HCT116 (cell line): ENCODE data around the gene RNU1-2. TPM values are rescaled to one million over a fixed set of nuclear protein-coding genes. Genes with fewer than 3 reads are reported as not detected.
"Not testable (repeated sequence)": the region's sequence is repeated elsewhere in the genome, so short reads cannot be mapped to it uniquely, and the experiment has no call there.

Experiments used
- ATAC-seq: fragments of 200-7000 bp; cut with Tn5 transposase; 2 replicates; pipeline ENCODE4 v1.9.1; 2020; ENCODE audit warnings: mild to moderate bottlenecking, moderate library complexity
- BruUV-seq: library from RNA; stranded (reverse); fragments of 400-500 nt; replicated peaks from 2 replicates; lab custom pipeline; 2021; lab: Mats Ljungman, UMichigan
- CTCF ChIA-PET: fragments of 300-600 bp; sonication (Branson Sonifier 250); formaldehyde crosslinking; loops from one replicate; lab custom pipeline; 2021; ENCODE audit warnings: antibody characterized with exemption; lab: Charles Lee
- POLR2A ChIA-PET: fragments of 300-600, 350-600 bp; sonication (Branson Sonifier 250); formaldehyde crosslinking; loops from one replicate; lab custom pipeline; 2021; ENCODE audit warnings: antibody characterized with exemption; lab: Charles Lee
- RAD21 ChIA-PET, 2 experiments: fragments of 300-600 bp; sonication (Branson Sonifier 250); formaldehyde crosslinking; loops; one replicate each; lab custom pipeline; 2023; ENCODE audit warnings: low total read pairs in 2 of 2; ENCODE audit not compliant: uncharacterized antibody in 2 of 2, unreplicated experiment in 2 of 2, low non-redundant PET in 1 of 2; lab: Charles Lee
- DNase-seq: peaks from one replicate; pipeline ENCODE4 v3.0.0-alpha.2; 2010; ENCODE audit warnings: low read depth, low spot score
- H2AFZ ChIP-seq: fragments of 200-600 bp; shearing (Covaris generic), sonication (generic); 2 replicates; pipeline ENCODE4 v1.6.1; 2017; ENCODE audit warnings: low read depth, mixed run types, mixed read lengths, antibody characterized with exemption, low read length; ENCODE audit not compliant: poor library complexity, severe bottlenecking
- H3K27ac ChIP-seq: 2 replicates; pipeline ENCODE4 v1.5.1; 2012; ENCODE audit warnings: low read depth, low read length
- H3K27me3 ChIP-seq: fragments of 200-600 bp; sonication (generic); 2 replicates; pipeline ENCODE4 v1.6.1; 2016; ENCODE audit warnings: mixed run types, low read length, mixed read lengths; ENCODE audit not compliant: insufficient read depth
- H3K36me3 ChIP-seq, 2 experiments: fragments of 200-500 bp in 1 of 2; fragments of 200-600 bp in 1 of 2; sonication (Bioruptor generic) in 1 of 2; sonication (generic) in 1 of 2; 2 replicates each; pipeline versions ENCODE4 v1.5.1 to v1.6.1; 2014 to 2016; ENCODE audit warnings: low read length in 2 of 2, inconsistent platforms in 1 of 2, mixed read lengths in 1 of 2, mixed run types in 1 of 2; ENCODE audit not compliant: insufficient read depth in 2 of 2, control insufficient read depth in 1 of 2
- H3K4me1 ChIP-seq, 2 experiments: fragments of 200-600 bp in 1 of 2; sonication (generic) in 1 of 2; 2 replicates each; pipeline versions ENCODE4 v1.5.1 to v1.6.1; 2012 to 2017; ENCODE audit warnings: low read length in 2 of 2, inconsistent platforms in 1 of 2, mild to moderate bottlenecking in 1 of 2, mixed read lengths in 1 of 2, mixed run types in 1 of 2, moderate library complexity in 1 of 2; ENCODE audit not compliant: insufficient read depth in 2 of 2, control insufficient read depth in 1 of 2
- H3K4me2 ChIP-seq: fragments of 200-600 bp; sonication (generic); 2 replicates; pipeline ENCODE4 v1.6.1; 2017; ENCODE audit warnings: mixed run types, low read length, mixed read lengths
- H3K4me3 ChIP-seq, 2 experiments: fragments of 200-600 bp in 1 of 2; sonication (generic) in 1 of 2; replicated peaks in 1 of 2; 2 replicates each; pipeline ENCODE4 v1.5.1; 2011 to 2016; ENCODE audit warnings: low read length in 2 of 2, control low read depth in 1 of 2, low read depth in 1 of 2, mild to moderate bottlenecking in 1 of 2, mixed read lengths in 1 of 2, mixed run types in 1 of 2
- H3K79me2 ChIP-seq: fragments of 200-600 bp; sonication (generic); 2 replicates; pipeline ENCODE4 v1.6.1; 2017; ENCODE audit warnings: mild to moderate bottlenecking, mixed run types, low read length, moderate library complexity, mixed read lengths; ENCODE audit not compliant: insufficient read depth
- H3K9ac ChIP-seq: fragments of 200-600 bp; sonication (generic); 2 replicates; pipeline ENCODE4 v1.6.1; 2016; ENCODE audit warnings: low read length, mixed read lengths
- H3K9me2 ChIP-seq: fragments of 200-600 bp; sonication (generic), shearing (Covaris generic); 2 replicates; pipeline ENCODE4 v1.6.1; 2017; ENCODE audit warnings: mixed run types, mild to moderate bottlenecking, moderate library complexity; ENCODE audit not compliant: insufficient read depth
- H3K9me3 ChIP-seq, 2 experiments: fragments of 200-500 bp in 1 of 2; fragments of 200-600 bp in 1 of 2; sonication (Bioruptor generic) in 1 of 2; sonication (generic) in 1 of 2; 2 replicates each; pipeline ENCODE4 v1.6.1; 2014 to 2017; ENCODE audit warnings: low read length in 2 of 2, mixed read lengths in 2 of 2, inconsistent platforms in 1 of 2, low read depth in 1 of 2, mild to moderate bottlenecking in 1 of 2, mixed run types in 1 of 2, moderate library complexity in 1 of 2; ENCODE audit not compliant: control insufficient read depth in 1 of 2, insufficient read depth in 1 of 2
- H4K20me1 ChIP-seq: fragments of 200-600 bp; sonication (generic), shearing (Covaris generic); 2 replicates; pipeline ENCODE4 v1.6.1; 2017; ENCODE audit warnings: mixed run types, mild to moderate bottlenecking, moderate library complexity; ENCODE audit not compliant: insufficient read depth
- intact Hi-C: fragments of 100-400 bp; cut with micrococcal nuclease; formaldehyde crosslinking; loops from 2 replicates; pipeline ENCODE4 v1.10.0; 2022
- total RNA-seq: library from RNA; stranded (reverse); gene quantifications from one replicate; pipeline ENCODE4 v1.2.1, GENCODE V29; 2021; ENCODE audit not compliant: unreplicated experiment

RNU1-2 gene
- total RNA-seq, 1 experiment from 2014 or later, result 1,685 TPM

- H3K4me3 ChIP-seq, ATAC-seq, H3K27me3 ChIP-seq, H3K27ac ChIP-seq, H3K9me3 ChIP-seq, DNase-seq, BruUV-seq, H2AFZ ChIP-seq, CTCF ChIA-PET, POLR2A ChIA-PET, H3K36me3 ChIP-seq, H4K20me1 ChIP-seq, H3K4me2 ChIP-seq, H3K9me2 ChIP-seq, H3K9ac ChIP-seq, RAD21 ChIA-PET, intact Hi-C loops, H3K79me2 ChIP-seq: not testable (repeated sequence)
- H3K4me1 ChIP-seq, result peaks cover 0 to 12% of the 10 kb centered on the region in 2 experiments; a peak in 2 of 4 replicates
These were observed 27.0 kb upstream of the RNU1-2 start for GRCh38 chr1:16868787-16869186.

- H3K4me3 ChIP-seq, H3K4me2 ChIP-seq, CTCF ChIA-PET, H3K9ac ChIP-seq, H3K27me3 ChIP-seq, H3K36me3 ChIP-seq, H4K20me1 ChIP-seq, H3K27ac ChIP-seq, POLR2A ChIA-PET, H3K9me3 ChIP-seq, BruUV-seq, DNase-seq, H3K9me2 ChIP-seq, RAD21 ChIA-PET, H3K79me2 ChIP-seq, H2AFZ ChIP-seq, intact Hi-C loops, ATAC-seq: not testable (repeated sequence)
- H3K4me1 ChIP-seq, result peaks cover 0 to 13% of the 10 kb centered on the region in 2 experiments; a peak in 2 of 4 replicates
These were observed 25.8 kb upstream of the RNU1-2 start for GRCh38 chr1:16869996-16870395.

GRCh38 chr1:16871171-16871570, 24.6 kb upstream of the RNU1-2 start:
- H2AFZ ChIP-seq, H3K27ac ChIP-seq, CTCF ChIA-PET, H3K4me2 ChIP-seq, BruUV-seq, H4K20me1 ChIP-seq, H3K27me3 ChIP-seq, RAD21 ChIA-PET, H3K36me3 ChIP-seq, H3K9ac ChIP-seq, H3K4me3 ChIP-seq, ATAC-seq, H3K79me2 ChIP-seq, intact Hi-C loops, DNase-seq, H3K9me2 ChIP-seq, POLR2A ChIA-PET, H3K9me3 ChIP-seq: not testable (repeated sequence)
- peaks cover 0 to 13% of the 10 kb centered on the region in 2 experiments; a peak in 2 of 4 replicates for H3K4me1 ChIP-seq
